A549 (cell line): ENCODE data around the gene SPRTN. TPM values are rescaled to one million over a fixed set of nuclear protein-coding genes. Genes with fewer than 3 reads are reported as not detected.

Source experiments
- ATAC-seq, 2 experiments: fragments of 200-7000 bp in 1 of 2; fragments of >200 bp in 1 of 2; cut with Nextera tagmentation in 1 of 2; cut with Tn5 transposase in 1 of 2; 3 replicates each; pipeline versions ENCODE4 v1.8.0 to v1.9.1; 2018 to 2020; ENCODE audit warnings: mild to moderate bottlenecking in 1 of 2, moderate library complexity in 1 of 2
- CTCF ChIA-PET: fragments of 300-600 bp; sonication (Branson Sonifier 250); formaldehyde crosslinking; extraction: SDS; loops from one replicate; lab custom pipeline; 2021; ENCODE audit warnings: antibody characterized with exemption, inconsistent platforms; lab: Yijun Ruan, JAX
- POLR2A ChIA-PET: fragments of 350-600 bp; formaldehyde crosslinking; extraction: SDS; loops from one replicate; lab custom pipeline; 2021; ENCODE audit warnings: antibody characterized with exemption, inconsistent platforms; lab: Yijun Ruan, JAX
- DNase-seq, 2 experiments: peaks; one replicate each; pipeline versions ENCODE4 v3.0.0 to v3.0.0-alpha.2; 2011 to 2016; ENCODE audit warnings: low read depth in 1 of 2, low spot score in 1 of 2
- FAIRE-seq: peaks from 2 replicates; lab custom pipeline; 2011; peaks lifted over from hg19 to GRCh38; lab: Jason Lieb, UNC
- H3K27ac ChIP-seq, 2 experiments: fragments of >200 bp; sonication (Bioruptor Twin); formaldehyde crosslinking; 3 replicates each; pipeline ENCODE4 v1.5.1; 2016 to 2017
- H3K4me1 ChIP-seq: fragments of >200 bp; sonication (Bioruptor Twin); formaldehyde crosslinking; 3 replicates; pipeline ENCODE4 v1.6.1; 2016
- H3K4me2 ChIP-seq: fragments of >200 bp; sonication (Bioruptor Twin); formaldehyde crosslinking; 3 replicates; pipeline ENCODE4 v1.6.1; 2016
- H3K4me3 ChIP-seq: fragments of >200 bp; sonication (Bioruptor Twin); formaldehyde crosslinking; 3 replicates; pipeline ENCODE4 v1.5.1; 2016
- H3K9me3 ChIP-seq: fragments of >200 bp; sonication (Bioruptor Twin); formaldehyde crosslinking; 3 replicates; pipeline ENCODE4 v1.6.1; 2016
- CBX8 ChIP-seq: fragments of 200-600 bp; sonication (generic); IDR thresholded peaks from 2 replicates; pipeline ENCODE4 v1.6.1; 2016
- CEBPB ChIP-seq, 2 experiments: fragments of >200 bp in 1 of 2; sonication (Bioruptor Twin) in 1 of 2; formaldehyde crosslinking in 1 of 2; IDR thresholded peaks; 2 replicates each; pipeline ENCODE4 v1.6.1; 2012 to 2016
- CHD2 ChIP-seq: fragments of 150-350 bp; IDR thresholded peaks from 2 replicates; pipeline ENCODE4 v1.6.1; 2014; ENCODE audit warnings: low read length; ENCODE audit not compliant: partially characterized antibody
- FOSB ChIP-seq: fragments of 250-450 bp; sonication (Bioruptor Pico); IDR thresholded peaks from 2 replicates; pipeline ENCODE4 v1.5.0; 2020; ENCODE audit warnings: mild to moderate bottlenecking, moderate library complexity
- FOXS1 ChIP-seq: fragments of 250-450 bp; sonication (Bioruptor Pico); IDR thresholded peaks from 2 replicates; pipeline ENCODE4 v1.5.0; 2020; ENCODE audit warnings: mild to moderate bottlenecking, moderate library complexity
- HDAC2 ChIP-seq: fragments of 200-600 bp; sonication (generic); IDR thresholded peaks from 2 replicates; pipeline ENCODE4 v1.6.1; 2016
- HEYL ChIP-seq: fragments of 250-450 bp; sonication (Bioruptor Pico); IDR thresholded peaks from 2 replicates; pipeline ENCODE4 v1.8.0; 2021; ENCODE audit warnings: mild to moderate bottlenecking, moderate library complexity
- HOXA7 ChIP-seq: fragments of 250-450 bp; sonication (Bioruptor Pico); IDR thresholded peaks from 2 replicates; pipeline ENCODE4 v1.5.0; 2020; ENCODE audit warnings: mild to moderate bottlenecking, moderate library complexity
- HOXB13 ChIP-seq: fragments of 250-450 bp; sonication (Bioruptor Pico); IDR thresholded peaks from 2 replicates; pipeline ENCODE4 v1.5.0; 2020; ENCODE audit warnings: low read depth, mild to moderate bottlenecking, moderate library complexity
- HOXB5 ChIP-seq: fragments of 250-450 bp; sonication (Bioruptor Pico); IDR thresholded peaks from 2 replicates; pipeline ENCODE4 v1.5.0; 2020; ENCODE audit warnings: mild to moderate bottlenecking, moderate library complexity
- JUN ChIP-seq, 2 experiments: fragments of >200 bp; sonication (Bioruptor Twin); formaldehyde crosslinking; IDR thresholded peaks; 2 replicates in 1 of 2; 3 replicates in 1 of 2; pipeline ENCODE4 v1.6.1; 2016 to 2017
- MYC ChIP-seq: IDR thresholded peaks from 2 replicates; pipeline ENCODE4 v1.6.1; 2012; ENCODE audit warnings: mild to moderate bottlenecking, inconsistent platforms, low read length, improper control_type of control experiment, borderline replicate concordance
- NR3C1 ChIP-seq: fragments of >200 bp; sonication (Bioruptor Twin); formaldehyde crosslinking; IDR thresholded peaks from 3 replicates; pipeline ENCODE4 v1.6.1; 2017
- POLR2A ChIP-seq: IDR thresholded peaks from 2 replicates; pipeline ENCODE4 v1.6.1; 2012; ENCODE audit warnings: mild to moderate bottlenecking, low read length
- POLR2AphosphoS2 ChIP-seq: conservative IDR thresholded peaks from 2 replicates; pipeline ENCODE4 v1.6.1; 2012; ENCODE audit warnings: low read length, improper control_type of control experiment, inconsistent platforms
- RAD21 ChIP-seq, 2 experiments: fragments of >200 bp in 1 of 2; sonication (Bioruptor Twin) in 1 of 2; formaldehyde crosslinking in 1 of 2; IDR thresholded peaks in 1 of 2; conservative IDR thresholded peaks in 1 of 2; 2 replicates in 1 of 2; 3 replicates in 1 of 2; pipeline ENCODE4 v1.6.1; 2012 to 2018; ENCODE audit warnings: inconsistent platforms in 1 of 2
- SMC3 ChIP-seq: fragments of >200 bp; sonication (Bioruptor Twin); formaldehyde crosslinking; IDR thresholded peaks from 3 replicates; pipeline ENCODE4 v1.6.1; 2018; ENCODE audit warnings: inconsistent platforms
- ZFP36 ChIP-seq: fragments of 450-650 bp; IDR thresholded peaks from 2 replicates; pipeline ENCODE4 v1.6.1; 2014; ENCODE audit warnings: borderline replicate concordance; ENCODE audit not compliant: partially characterized antibody
- ZNF302 ChIP-seq: fragments of 250-450 bp; sonication (Bioruptor Pico); IDR thresholded peaks from 2 replicates; pipeline ENCODE4 v1.9.0; 2021; ENCODE audit warnings: inconsistent platforms, mild to moderate bottlenecking, moderate library complexity
- ZSCAN20 ChIP-seq: fragments of 250-450 bp; sonication (Bioruptor Pico); IDR thresholded peaks from 2 replicates; pipeline ENCODE4 v1.8.0; 2022; ENCODE audit warnings: mild to moderate bottlenecking, moderate library complexity
- WGBS: methylation state at CpG from one replicate; pipeline ENCODE4 v1.1.6; 2017; ENCODE audit errors: missing lambda C conversion rate; 5-methylcytosine and 5-hydroxymethylcytosine counted together
- polyA plus RNA-seq, 4 experiments: library from polyadenylated mRNA; depleted of rRNA in 3 of 4; stranded (reverse); fragments of >200 nt; fragmentation: RNase III in 1 of 4; extraction: RNeasy Plus Mini Kit Qiagen cat#74134 plus additional on column Dnase treatment in 1 of 4; gene quantifications; 2 replicates in 3 of 4; 3 replicates in 1 of 4; pipeline ENCODE4 v1.2.3, GENCODE V29; 2011 to 2017
- TF ChIP-seq, protein P1 (sequence below): fragments of 250-450 bp; sonication (Bioruptor Pico); IDR thresholded peaks from 2 replicates; pipeline ENCODE4 v1.5.0; 2020; ENCODE audit warnings: low read depth, mild to moderate bottlenecking, moderate library complexity
- TF ChIP-seq, protein P2 (sequence below): fragments of >200 bp; sonication (Bioruptor Twin); formaldehyde crosslinking; IDR thresholded peaks from 2 replicates; pipeline ENCODE4 v1.6.1; 2016
- TF ChIP-seq, protein P3 (sequence below): IDR thresholded peaks from 2 replicates; pipeline ENCODE4 v1.6.1; 2012
- TF ChIP-seq, protein P4 (sequence below): fragments of 450-650 bp; IDR thresholded peaks from 2 replicates; pipeline ENCODE4 v1.6.1; 2014; ENCODE audit warnings: antibody characterized with exemption

SPRTN gene
- polyA plus RNA-seq, 2 of the 4 experiments (the other 2 are of a cell fraction): 14.0 to 21.0 TPM

DNA sequence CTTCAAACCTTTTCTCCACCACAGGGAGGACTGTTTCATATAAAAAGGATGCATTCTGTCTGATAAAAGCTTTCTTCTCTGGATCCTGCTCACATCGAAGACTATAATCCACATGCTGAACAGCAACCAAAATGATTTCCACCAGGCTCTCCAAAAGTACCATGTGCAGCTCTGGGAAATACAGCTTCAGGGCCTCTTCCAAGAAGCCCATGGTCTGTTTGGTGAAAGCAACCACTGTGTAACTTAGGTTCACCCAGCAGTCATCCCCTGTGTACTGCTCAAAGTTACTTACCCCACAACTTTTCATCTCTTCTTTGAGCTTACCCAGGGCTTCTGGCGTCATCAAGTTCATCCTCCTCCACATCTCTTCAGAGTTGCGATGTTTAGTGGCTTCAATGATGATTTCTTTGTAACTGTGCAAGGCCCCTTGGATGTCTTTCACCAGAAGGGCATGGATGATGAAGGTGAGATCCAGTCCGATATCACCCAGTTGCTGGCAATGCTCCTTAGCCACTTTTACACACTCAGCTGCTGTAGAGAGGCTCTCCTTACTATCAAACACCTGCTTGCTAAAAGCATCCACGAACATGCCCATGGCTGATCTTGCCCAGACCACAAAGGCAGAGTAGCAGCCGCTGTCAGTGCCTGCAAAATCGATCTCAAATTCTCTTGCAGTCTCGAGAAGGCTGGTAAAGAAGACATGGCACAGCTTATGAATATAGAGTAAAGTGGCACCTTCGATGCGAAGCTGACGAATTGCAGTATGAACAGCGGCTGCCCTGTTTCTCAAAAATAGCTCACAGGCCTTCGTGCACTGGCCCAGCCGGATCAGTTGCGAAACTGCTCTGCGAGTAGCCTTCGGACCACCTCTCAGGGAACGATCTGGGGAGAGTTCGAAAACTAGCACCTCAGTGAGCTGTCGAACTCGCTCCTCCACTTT is 2.2 kb upstream of the SPRTN start:
- Histone ChIP-seq H3K4me3 (peak overlapping the region; percentile 82), H3K9me3 (no peaks in the 10 kb centered on the region), H3K4me1 (peaks cover 46% of the 10 kb centered on the region), H3K4me2 (peak overlapping the region; percentile 93), H3K27ac (peak overlapping the region in 1 of 2 experiments; percentile 91; a peak in 2 of 6 replicates)
- ChIA-PET CTCF (interaction anchor here (0.5 to 1.7 kb wide), 7 partner anchors 20 to 703 kb away, joined by 3 to 11 read pairs (median 3); no protein-coding TSS in a partner anchor), POLR2A (no interaction called here)
- TF ChIP-seq, protein P1, sequence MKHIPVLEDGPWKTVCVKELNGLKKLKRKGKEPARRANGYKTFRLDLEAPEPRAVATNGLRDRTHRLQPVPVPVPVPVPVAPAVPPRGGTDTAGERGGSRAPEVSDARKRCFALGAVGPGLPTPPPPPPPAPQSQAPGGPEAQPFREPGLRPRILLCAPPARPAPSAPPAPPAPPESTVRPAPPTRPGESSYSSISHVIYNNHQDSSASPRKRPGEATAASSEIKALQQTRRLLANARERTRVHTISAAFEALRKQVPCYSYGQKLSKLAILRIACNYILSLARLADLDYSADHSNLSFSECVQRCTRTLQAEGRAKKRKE (CRISPR knock-in tag): no peak
- TF ChIP-seq CBX8 (no peak), CEBPB (IDR thresholded peaks at IDR 0.05) (peak in 1 of 2 experiments; percentile 59; a peak in 1 of 4 replicates), ZFP36 (no peak)
- FAIRE-seq (no peak), DNase-seq (no peak), ATAC-seq (no peak)
- 71% methylated on average over 21 of the region's 21 CpGs for WGBS

DNA sequence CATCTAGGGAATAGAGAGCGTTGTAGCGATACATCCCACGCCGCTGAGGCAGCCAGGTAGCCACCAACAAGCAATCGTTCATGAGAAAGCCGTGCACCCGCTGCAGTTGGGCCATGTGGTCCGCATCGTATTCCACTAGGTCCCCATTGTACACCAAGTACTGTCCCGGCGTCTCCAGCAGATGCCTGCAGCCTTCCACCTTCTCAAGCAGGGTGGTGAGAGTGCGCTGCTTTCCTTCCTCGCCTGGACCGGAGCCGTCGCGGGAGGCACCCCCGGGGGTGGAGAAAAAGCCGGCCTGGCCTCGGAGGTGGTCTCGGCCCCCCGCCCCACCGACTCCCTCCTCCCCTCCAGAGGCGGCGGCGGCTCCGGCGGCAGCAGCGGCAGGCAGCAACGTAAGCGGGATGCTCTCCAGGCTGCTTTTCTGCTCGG is 1.0 kb upstream of the SPRTN start:
- H3K4me1 ChIP-seq: peaks cover 46% of the 10 kb centered on the region
- H3K27ac ChIP-seq: peak overlapping the region; percentile 91 to 95
- DNase-seq (no peak), FAIRE-seq (no peak), ATAC-seq (peak; percentile 37 to 54)
- WGBS: 7% methylated on average over 12 of the region's 32 CpGs
- no peaks in the 10 kb centered on the region for H3K9me3 ChIP-seq
- ChIA-PET CTCF (interaction anchor here (0.7 to 2.0 kb wide), 4 partner anchors 14 to 270 kb away, joined by 3 to 9 read pairs (median 4); no protein-coding TSS in a partner anchor), POLR2A (interaction anchor here (1.0 to 1.8 kb wide), 5 partner anchors 12 to 694 kb away, joined by 3 to 6 read pairs (median 5); no protein-coding TSS in a partner anchor)
- H3K4me3 ChIP-seq: peak overlapping the region; percentile 82
- H3K4me2 ChIP-seq: peak overlapping the region; percentile 93
- TF ChIP-seq ZNF302 (no peak), HDAC2 (no peak), HEYL (CRISPR knock-in tag) (no peak), SMC3 (no peak), HOXB5 (no peak), JUN (IDR thresholded peaks at IDR 0.05) (no peak), RAD21 (conservative IDR thresholded peaks at IDR 0.05 in 1 of 2, IDR thresholded peaks at IDR 0.05 in 1 of 2) (no peak), ZSCAN20 (CRISPR knock-in tag) (no peak), MYC (no peak), POLR2AphosphoS2 (no peak), HOXB13 (no peak), NR3C1 (no peak), HOXA7 (no peak), CHD2 (no peak), FOXS1 (CRISPR knock-in tag) (no peak), FOSB (CRISPR knock-in tag) (no peak), POLR2A (no peak)
- TF ChIP-seq, protein P2, sequence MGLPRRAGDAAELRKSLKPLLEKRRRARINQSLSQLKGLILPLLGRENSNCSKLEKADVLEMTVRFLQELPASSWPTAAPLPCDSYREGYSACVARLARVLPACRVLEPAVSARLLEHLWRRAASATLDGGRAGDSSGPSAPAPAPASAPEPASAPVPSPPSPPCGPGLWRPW: no peak
- TF ChIP-seq, protein P3, sequence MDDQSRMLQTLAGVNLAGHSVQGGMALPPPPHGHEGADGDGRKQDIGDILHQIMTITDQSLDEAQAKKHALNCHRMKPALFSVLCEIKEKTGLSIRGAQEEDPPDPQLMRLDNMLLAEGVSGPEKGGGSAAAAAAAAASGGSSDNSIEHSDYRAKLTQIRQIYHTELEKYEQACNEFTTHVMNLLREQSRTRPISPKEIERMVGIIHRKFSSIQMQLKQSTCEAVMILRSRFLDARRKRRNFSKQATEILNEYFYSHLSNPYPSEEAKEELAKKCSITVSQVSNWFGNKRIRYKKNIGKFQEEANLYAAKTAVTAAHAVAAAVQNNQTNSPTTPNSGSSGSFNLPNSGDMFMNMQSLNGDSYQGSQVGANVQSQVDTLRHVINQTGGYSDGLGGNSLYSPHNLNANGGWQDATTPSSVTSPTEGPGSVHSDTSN: no peak
- TF ChIP-seq, protein P4, sequence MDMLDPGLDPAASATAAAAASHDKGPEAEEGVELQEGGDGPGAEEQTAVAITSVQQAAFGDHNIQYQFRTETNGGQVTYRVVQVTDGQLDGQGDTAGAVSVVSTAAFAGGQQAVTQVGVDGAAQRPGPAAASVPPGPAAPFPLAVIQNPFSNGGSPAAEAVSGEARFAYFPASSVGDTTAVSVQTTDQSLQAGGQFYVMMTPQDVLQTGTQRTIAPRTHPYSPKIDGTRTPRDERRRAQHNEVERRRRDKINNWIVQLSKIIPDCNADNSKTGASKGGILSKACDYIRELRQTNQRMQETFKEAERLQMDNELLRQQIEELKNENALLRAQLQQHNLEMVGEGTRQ: no peak
